Stimulated activated memory B cell treated with anti-CD40 and anti-IgM and Interleukin-4, amounts not matched to agents 10 μg/mL and 1 μg/mL and 100 μg/mL, for 72 hours (primary cell): ENCODE measurements around the gene BCAS1.

Experiments
- ATAC-seq: fragments of 150-1000 bp; cut with Tn5 transposase; 2 replicates; pipeline ENCODE4 v1.10.0; 2021
- H3K27ac Mint-ChIP-seq: one replicate; pipeline ENCODE4 v1.8.0; 2022; ENCODE audit warnings: mild to moderate bottlenecking, mixed read lengths
- H3K27me3 Mint-ChIP-seq: one replicate; pipeline ENCODE4 v1.8.0; 2022; ENCODE audit warnings: mixed read lengths
- H3K36me3 Mint-ChIP-seq: one replicate; pipeline ENCODE4 v1.8.0; 2022; ENCODE audit warnings: mixed read lengths
- H3K4me1 Mint-ChIP-seq: one replicate; pipeline ENCODE4 v1.8.0; 2022; ENCODE audit warnings: mixed read lengths
- H3K4me3 Mint-ChIP-seq: one replicate; pipeline ENCODE4 v1.8.0; 2022; ENCODE audit warnings: mild to moderate bottlenecking, moderate library complexity, mixed read lengths
- H3K9me3 Mint-ChIP-seq: one replicate; pipeline ENCODE4 v1.8.0; 2022; ENCODE audit warnings: mixed read lengths

BCAS1 gene

GRCh38 chr20:54070187-54070987, at the start of gene BCAS1:
BCAS1 (minus strand) TSS chr20:54070594; CDS start chr20:54058718, 11,876 bp downstream.
- H3K36me3 Mint-ChIP-seq: no peaks in the 10 kb centered on the region
- ATAC-seq: no peak
- H3K4me3 Mint-ChIP-seq: no peak within 1 kb of the TSS
- H3K4me1 Mint-ChIP-seq: peaks cover 30% of the 10 kb centered on the region
- peak within 1 kb of the TSS; percentile 30 for H3K27ac Mint-ChIP-seq
- H3K9me3 Mint-ChIP-seq: no peaks in the 10 kb centered on the region
- H3K27me3 Mint-ChIP-seq: no peaks in the 10 kb centered on the region

GRCh38 chr20:54119744-54120143, 49.4 kb upstream of the BCAS1 start:
- Mint-ChIP-seq H3K27ac (no peak overlapping the region), H3K4me3 (no peak overlapping the region), H3K27me3 (no peaks in the 10 kb centered on the region), H3K4me1 (peaks cover 11% of the 10 kb centered on the region), H3K9me3 (no peaks in the 10 kb centered on the region), H3K36me3 (no peaks in the 10 kb centered on the region)
- no peak for ATAC-seq

GRCh38 chr20:54118220-54119001, 48.0 kb upstream of the BCAS1 start:
- H3K27me3 Mint-ChIP-seq: peaks cover 12% of the 10 kb centered on the region
- no peak for ATAC-seq
- no peaks in the 10 kb centered on the region for H3K36me3 Mint-ChIP-seq
- H3K9me3 Mint-ChIP-seq: no peaks in the 10 kb centered on the region
- H3K4me3 Mint-ChIP-seq: no peak overlapping the region
- no peak overlapping the region for H3K27ac Mint-ChIP-seq
- peaks cover 11% of the 10 kb centered on the region for H3K4me1 Mint-ChIP-seq

GRCh38 chr20:54116550-54117235, 46.3 kb upstream of the BCAS1 start:
- no peak for ATAC-seq
- Mint-ChIP-seq H3K4me1 (no peaks in the 10 kb centered on the region), H3K9me3 (no peaks in the 10 kb centered on the region), H3K36me3 (no peaks in the 10 kb centered on the region), H3K4me3 (no peak overlapping the region), H3K27me3 (peaks cover 19% of the 10 kb centered on the region), H3K27ac (no peak overlapping the region)

GRCh38 chr20:54115172-54115854, 44.9 kb upstream of the BCAS1 start:
- ATAC-seq: no peak
- Mint-ChIP-seq H3K4me1 (no peaks in the 10 kb centered on the region), H3K4me3 (no peak overlapping the region), H3K9me3 (peaks cover 3% of the 10 kb centered on the region), H3K36me3 (no peaks in the 10 kb centered on the region), H3K27me3 (peaks cover 24% of the 10 kb centered on the region), H3K27ac (no peak overlapping the region)

- Mint-ChIP-seq H3K4me1 (no peaks in the 10 kb centered on the region), H3K9me3 (peaks cover 3% of the 10 kb centered on the region), H3K36me3 (no peaks in the 10 kb centered on the region), H3K4me3 (no peak overlapping the region), H3K27ac (no peak overlapping the region), H3K27me3 (peaks cover 24% of the 10 kb centered on the region)
- ATAC-seq: peak; percentile 12
Measured at GRCh38 chr20:54114109-54114508, 43.7 kb upstream of the BCAS1 start.

GRCh38 chr20:54113566-54113965, 43.2 kb upstream of the BCAS1 start:
- H3K9me3 Mint-ChIP-seq: peaks cover 3% of the 10 kb centered on the region

GRCh38 chr20:54112221-54112884, 42.0 kb upstream of the BCAS1 start:
- H3K4me1 Mint-ChIP-seq: no peaks in the 10 kb centered on the region

More at GRCh38 chr20:54113566-54113965, 43.2 kb upstream of the BCAS1 start:
- no peak overlapping the region for H3K4me3 Mint-ChIP-seq
- ATAC-seq: no peak
- H3K4me1 Mint-ChIP-seq: no peaks in the 10 kb centered on the region
- no peak overlapping the region for H3K27ac Mint-ChIP-seq
- no peaks in the 10 kb centered on the region for H3K36me3 Mint-ChIP-seq
- peaks cover 24% of the 10 kb centered on the region for H3K27me3 Mint-ChIP-seq

GRCh38 chr20:54111460-54111859, 41.1 kb upstream of the BCAS1 start:
- H3K4me1 Mint-ChIP-seq: no peaks in the 10 kb centered on the region

More at GRCh38 chr20:54112221-54112884, 42.0 kb upstream of the BCAS1 start:
- Mint-ChIP-seq H3K4me3 (no peak overlapping the region), H3K27ac (no peak overlapping the region), H3K27me3 (peaks cover 24% of the 10 kb centered on the region), H3K9me3 (peaks cover 3% of the 10 kb centered on the region), H3K36me3 (no peaks in the 10 kb centered on the region)
- ATAC-seq: no peak

GRCh38 chr20:54110457-54110856, 40.1 kb upstream of the BCAS1 start:
- H3K4me1 Mint-ChIP-seq: no peaks in the 10 kb centered on the region
- H3K27ac Mint-ChIP-seq: no peak overlapping the region
- H3K27me3 Mint-ChIP-seq: peaks cover 24% of the 10 kb centered on the region
- peaks cover 3% of the 10 kb centered on the region for H3K9me3 Mint-ChIP-seq
- no peaks in the 10 kb centered on the region for H3K36me3 Mint-ChIP-seq
- H3K4me3 Mint-ChIP-seq: no peak overlapping the region
- ATAC-seq: no peak

More at GRCh38 chr20:54111460-54111859, 41.1 kb upstream of the BCAS1 start:
- no peak overlapping the region for H3K27ac Mint-ChIP-seq
- peaks cover 3% of the 10 kb centered on the region for H3K9me3 Mint-ChIP-seq
- H3K27me3 Mint-ChIP-seq: peaks cover 24% of the 10 kb centered on the region
- H3K4me3 Mint-ChIP-seq: no peak overlapping the region
- H3K36me3 Mint-ChIP-seq: no peaks in the 10 kb centered on the region
- ATAC-seq: no peak

GRCh38 chr20:54110041-54110440, 39.6 kb upstream of the BCAS1 start:
- peaks cover 24% of the 10 kb centered on the region for H3K27me3 Mint-ChIP-seq
- no peaks in the 10 kb centered on the region for H3K36me3 Mint-ChIP-seq
- H3K4me1 Mint-ChIP-seq: no peaks in the 10 kb centered on the region
- H3K27ac Mint-ChIP-seq: no peak overlapping the region
- ATAC-seq: no peak
- H3K4me3 Mint-ChIP-seq: no peak overlapping the region
- H3K9me3 Mint-ChIP-seq: peaks cover 3% of the 10 kb centered on the region

GRCh38 chr20:54108817-54109216, 38.4 kb upstream of the BCAS1 start:
- H3K9me3 Mint-ChIP-seq: peaks cover 3% of the 10 kb centered on the region
- H3K36me3 Mint-ChIP-seq: no peaks in the 10 kb centered on the region
- peaks cover 16% of the 10 kb centered on the region for H3K27me3 Mint-ChIP-seq
- no peak overlapping the region for H3K27ac Mint-ChIP-seq
- H3K4me1 Mint-ChIP-seq: no peaks in the 10 kb centered on the region
- no peak for ATAC-seq
- no peak overlapping the region for H3K4me3 Mint-ChIP-seq

- ATAC-seq: no peak
- Mint-ChIP-seq H3K36me3 (no peaks in the 10 kb centered on the region), H3K4me1 (no peaks in the 10 kb centered on the region), H3K4me3 (no peak overlapping the region), H3K27ac (no peak overlapping the region), H3K27me3 (peaks cover 11% of the 10 kb centered on the region), H3K9me3 (peaks cover 3% of the 10 kb centered on the region)
Measured at GRCh38 chr20:54108326-54108642, 37.9 kb upstream of the BCAS1 start.

GRCh38 chr20:54107600-54108325, 37.4 kb upstream of the BCAS1 start:
- peaks cover 3% of the 10 kb centered on the region for H3K9me3 Mint-ChIP-seq
- H3K27me3 Mint-ChIP-seq: peaks cover 10% of the 10 kb centered on the region
- ATAC-seq: no peak
- H3K27ac Mint-ChIP-seq: no peak overlapping the region
- no peaks in the 10 kb centered on the region for H3K4me1 Mint-ChIP-seq
- no peak overlapping the region for H3K4me3 Mint-ChIP-seq
- H3K36me3 Mint-ChIP-seq: no peaks in the 10 kb centered on the region
